IPS DF 6.9 (cell line): ENCODE data around the gene NPHP4.

Source experiments
- DNase-seq: peaks from one replicate; pipeline ENCODE4 v3.0.0-alpha.2; 2013; ENCODE audit warnings: low read depth, low spot score
- H3K27ac ChIP-seq: one replicate; pipeline ENCODE4 v1.5.1; 2013; ENCODE audit warnings: low read length, control low read depth
- H3K27me3 ChIP-seq: 2 replicates; pipeline ENCODE4 v1.6.1; 2013; ENCODE audit warnings: mild to moderate bottlenecking, low read length; ENCODE audit not compliant: control insufficient read depth, insufficient read depth
- H3K36me3 ChIP-seq: 2 replicates; pipeline ENCODE4 v1.6.1; 2013; ENCODE audit warnings: low read length; ENCODE audit not compliant: control insufficient read depth, insufficient read depth
- H3K4me1 ChIP-seq: 2 replicates; pipeline ENCODE4 v1.6.1; 2013; ENCODE audit warnings: low read length; ENCODE audit not compliant: control insufficient read depth, insufficient read depth
- H3K4me3 ChIP-seq: 2 replicates; pipeline ENCODE4 v1.5.1; 2013; ENCODE audit warnings: mild to moderate bottlenecking, low read length
- H3K9me3 ChIP-seq: 2 replicates; pipeline ENCODE4 v1.6.1; 2013; ENCODE audit warnings: low read length, inconsistent platforms; ENCODE audit not compliant: control insufficient read depth, insufficient read depth
- WGBS: extraction: QIAGEN DNeasy Blood & Tissue Kit; methylation state at CpG from one replicate; pipeline ENCODE4 v1.1.7; 2013; ENCODE audit warnings: mixed read lengths, missing lambda C conversion rate; ENCODE audit not compliant: insufficient read length, insufficient coverage; 5-methylcytosine and 5-hydroxymethylcytosine counted together

NPHP4 gene

GRCh38 chr1:5996641-5997270, 4.5 kb upstream of the NPHP4 start:
- DNase-seq = no peak

GRCh38 chr1:5995871-5996630, 3.8 kb upstream of the NPHP4 start:
- WGBS = no CpG with 5 or more reads among the region's 17 CpGs
- Histone ChIP-seq H3K36me3 (no peaks in the 10 kb centered on the region; the same call in 1 of the 2 replicates), H3K27me3 (peaks cover 2% of the 10 kb centered on the region), H3K4me1 (no peaks in the 10 kb centered on the region), H3K9me3 (no peaks in the 10 kb centered on the region), H3K27ac (no peak overlapping the region), H3K4me3 (no peak overlapping the region)
- DNase-seq = no peak

More at GRCh38 chr1:5996641-5997270, 4.5 kb upstream of the NPHP4 start:
- WGBS = no CpG with 5 or more reads among the region's 16 CpGs
- H3K9me3 ChIP-seq = no peaks in the 10 kb centered on the region
- H3K4me3 ChIP-seq = no peak overlapping the region
- H3K27me3 ChIP-seq = peaks cover 2% of the 10 kb centered on the region
- no peaks in the 10 kb centered on the region for H3K4me1 ChIP-seq
- no peak overlapping the region for H3K27ac ChIP-seq
- H3K36me3 ChIP-seq = no peaks in the 10 kb centered on the region; the same call in 1 of the 2 replicates

GRCh38 chr1:5994713-5995621, 2.7 kb upstream of the NPHP4 start:
- WGBS = no CpG with 5 or more reads among the region's 29 CpGs
- DNase-seq = no peak
- H3K27ac ChIP-seq = no peak overlapping the region
- H3K4me1 ChIP-seq = no peaks in the 10 kb centered on the region
- no peak overlapping the region for H3K4me3 ChIP-seq
- H3K36me3 ChIP-seq = no peaks in the 10 kb centered on the region; the same call in 1 of the 2 replicates
- H3K27me3 ChIP-seq = peaks cover 2% of the 10 kb centered on the region
- H3K9me3 ChIP-seq = no peaks in the 10 kb centered on the region

GRCh38 chr1:5993556-5994491, 1.6 kb upstream of the NPHP4 start:
- H3K27me3 ChIP-seq = peaks cover 2% of the 10 kb centered on the region
- no peak overlapping the region for H3K27ac ChIP-seq
- no peak for DNase-seq
- H3K9me3 ChIP-seq = no peaks in the 10 kb centered on the region
- peaks cover 2% of the 10 kb centered on the region; the same call in 1 of the 2 replicates for H3K36me3 ChIP-seq
- H3K4me1 ChIP-seq = no peaks in the 10 kb centered on the region
- peak overlapping the region; percentile 99; the same call in 1 of the 2 replicates for H3K4me3 ChIP-seq
- WGBS = no CpG with 5 or more reads among the region's 29 CpGs

- H3K9me3 ChIP-seq = no peaks in the 10 kb centered on the region
- H3K27ac ChIP-seq = no peak overlapping the region
- H3K27me3 ChIP-seq = peaks cover 2% of the 10 kb centered on the region
- no peak for DNase-seq
- peak overlapping the region; percentile 99; the same call in 1 of the 2 replicates for H3K4me3 ChIP-seq
- WGBS = no CpG with 5 or more reads among the region's 49 CpGs
- no peaks in the 10 kb centered on the region for H3K4me1 ChIP-seq
- H3K36me3 ChIP-seq = peaks cover 2% of the 10 kb centered on the region; the same call in 1 of the 2 replicates
Measured at GRCh38 chr1:5992814-5993555, 760 bp upstream of the NPHP4 start.

GRCh38 chr1:5991381-5992025, 722 bp downstream of the NPHP4 start:
- no CpG with 5 or more reads among the region's 60 CpGs for WGBS
- Histone ChIP-seq H3K9me3 (no peaks in the 10 kb centered on the region), H3K36me3 (peaks cover 2% of the 10 kb centered on the region; the same call in 1 of the 2 replicates), H3K4me3 (peak overlapping the region; percentile 99), H3K27ac (no peak overlapping the region), H3K27me3 (peaks cover 2% of the 10 kb centered on the region), H3K4me1 (no peaks in the 10 kb centered on the region)
- DNase-seq = no peak

- no peak for DNase-seq
- Histone ChIP-seq H3K27ac (no peak overlapping the region), H3K4me1 (no peaks in the 10 kb centered on the region), H3K4me3 (peak overlapping the region; percentile 99; the same call in 1 of the 2 replicates), H3K27me3 (peaks cover 2% of the 10 kb centered on the region), H3K36me3 (peaks cover 2% of the 10 kb centered on the region; the same call in 1 of the 2 replicates), H3K9me3 (no peaks in the 10 kb centered on the region)
- WGBS = no CpG with 5 or more reads among the region's 10 CpGs
Measured at GRCh38 chr1:5990913-5991312, 1.3 kb downstream of the NPHP4 start.

GRCh38 chr1:5989731-5990271, 2.4 kb downstream of the NPHP4 start:
- DNase-seq = no peak
- Histone ChIP-seq H3K36me3 (peaks cover 2% of the 10 kb centered on the region; the same call in 1 of the 2 replicates), H3K27me3 (no peaks in the 10 kb centered on the region; the same call in 1 of the 2 replicates), H3K4me3 (no peak overlapping the region), H3K27ac (no peak overlapping the region), H3K4me1 (no peaks in the 10 kb centered on the region), H3K9me3 (no peaks in the 10 kb centered on the region)
- no CpG with 5 or more reads among the region's 18 CpGs for WGBS
